Caki2 (cell line): ENCODE results near the gene PKD1. TPM values are rescaled to one million over a fixed set of nuclear protein-coding genes. Genes with fewer than 3 reads are reported as not detected.

Experiments
- DNase-seq: peaks from one replicate; pipeline ENCODE4 v3.0.0-alpha.2; 2015; ENCODE audit warnings: low read depth
- in situ Hi-C: cut with HindIII; loops from 2 replicates; pipeline ENCODE4 v1.10.0; 2016; ENCODE audit warnings: low sequenced_read_pairs, low pct_unique_long_range_greater_than_20kb, mixed read lengths
- total RNA-seq: library from RNA; depleted of rRNA; stranded (reverse); fragments of >200 nt; shearing (Covaris generic); gene quantifications from 2 replicates; pipeline ENCODE4 v1.2.3, GENCODE V29; 2014; ENCODE audit warnings: low replicate concordance

The PKD1 gene
- total RNA-seq, 1 experiment from 2014 or later = 84.9 TPM

DNA sequence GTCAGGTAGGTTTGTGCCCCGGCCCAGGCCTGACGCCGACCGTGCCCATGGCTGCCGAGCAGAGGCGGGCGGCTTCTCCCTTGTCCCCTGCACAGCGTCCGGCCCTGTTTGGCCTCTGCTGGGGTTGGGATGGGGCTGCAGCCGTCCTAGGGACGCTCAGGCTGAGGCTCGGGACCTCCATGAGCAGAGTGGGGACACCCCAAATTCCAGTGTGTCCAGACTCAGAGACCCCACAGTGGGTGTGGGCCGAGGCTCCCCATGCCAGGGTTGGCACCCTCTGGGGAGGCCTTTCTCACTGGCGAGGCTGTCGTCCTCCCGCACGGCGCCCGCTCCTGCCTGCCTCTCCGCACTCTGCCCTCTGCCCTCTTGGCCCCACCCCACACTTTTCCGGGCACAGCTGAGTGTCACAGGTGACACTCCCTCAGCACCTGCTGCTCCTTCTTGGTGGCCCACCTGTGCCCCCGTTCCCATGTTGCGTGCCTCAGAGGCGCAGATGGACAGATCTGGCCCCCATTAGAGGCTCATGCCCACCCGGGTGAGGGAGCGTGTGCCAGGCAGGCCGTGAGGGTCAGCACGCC, 36.0 kb upstream of the PKD1 start:
- in situ Hi-C loops = no loop called here
- no peak for DNase-seq

DNA sequence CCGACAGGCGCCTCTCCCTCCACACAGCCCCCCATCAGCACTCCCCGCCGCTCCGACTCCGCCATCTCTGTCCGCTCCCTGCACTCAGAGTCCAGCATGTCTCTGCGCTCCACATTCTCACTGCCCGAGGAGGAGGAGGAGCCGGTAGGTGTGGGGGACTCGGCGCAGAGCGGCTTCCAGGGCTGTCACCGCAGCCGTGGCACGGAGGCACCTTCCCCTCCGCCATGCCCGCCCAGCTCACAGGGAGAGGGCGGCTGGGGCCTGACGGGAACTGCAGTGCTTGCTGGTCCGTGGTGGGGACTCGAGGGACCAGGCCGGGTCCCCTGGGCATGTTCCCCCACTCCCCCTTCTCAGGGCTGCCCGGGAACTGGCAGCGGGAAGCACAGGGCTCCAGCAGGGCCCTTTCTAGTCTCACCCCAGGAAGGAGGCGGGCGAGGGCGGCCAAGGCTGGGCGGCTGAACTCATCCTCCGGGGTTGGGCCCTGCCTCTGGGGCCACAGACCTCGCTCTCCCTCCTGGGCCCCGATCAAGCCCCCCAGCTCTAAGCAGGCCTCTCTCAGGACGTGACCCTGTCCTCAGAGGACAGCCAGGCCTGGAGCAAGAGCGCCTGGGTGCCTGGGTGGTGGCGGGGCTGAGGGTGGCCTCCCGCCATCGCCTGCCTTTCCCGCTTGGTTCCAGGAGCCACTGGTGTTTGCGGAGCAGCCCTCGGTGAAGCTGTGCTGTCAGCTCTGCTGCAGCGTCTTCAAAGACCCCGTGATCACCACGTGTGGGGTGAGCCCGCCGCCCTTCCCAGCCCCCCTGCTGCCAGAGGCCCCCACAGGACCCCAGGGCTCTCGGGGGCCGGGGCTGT, 35.1 kb upstream of the PKD1 start:
- no peak for DNase-seq
- in situ Hi-C loops = no loop called here

DNA sequence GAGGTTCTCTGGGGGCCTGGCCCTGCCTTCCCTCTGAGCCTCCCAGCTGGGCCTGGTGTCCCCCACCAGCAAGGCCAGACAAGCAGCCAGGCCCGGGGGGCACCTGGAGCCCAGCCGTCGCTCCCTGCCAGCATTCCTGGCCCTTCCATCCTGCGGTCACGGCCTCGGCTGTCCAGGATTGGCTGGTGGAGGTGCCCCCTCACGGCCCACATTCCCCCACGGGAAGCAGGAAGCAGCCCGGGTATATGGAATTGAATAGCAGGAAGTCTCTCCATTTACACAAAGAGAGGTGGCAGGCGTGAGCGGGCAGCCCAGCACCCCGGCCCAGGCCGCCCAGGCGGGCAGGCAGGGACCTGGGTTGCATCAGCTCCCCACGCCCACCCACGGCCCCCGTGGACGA, 34.4 kb upstream of the PKD1 start:
- in situ Hi-C loops = no loop called here
- DNase-seq = no peak

DNA sequence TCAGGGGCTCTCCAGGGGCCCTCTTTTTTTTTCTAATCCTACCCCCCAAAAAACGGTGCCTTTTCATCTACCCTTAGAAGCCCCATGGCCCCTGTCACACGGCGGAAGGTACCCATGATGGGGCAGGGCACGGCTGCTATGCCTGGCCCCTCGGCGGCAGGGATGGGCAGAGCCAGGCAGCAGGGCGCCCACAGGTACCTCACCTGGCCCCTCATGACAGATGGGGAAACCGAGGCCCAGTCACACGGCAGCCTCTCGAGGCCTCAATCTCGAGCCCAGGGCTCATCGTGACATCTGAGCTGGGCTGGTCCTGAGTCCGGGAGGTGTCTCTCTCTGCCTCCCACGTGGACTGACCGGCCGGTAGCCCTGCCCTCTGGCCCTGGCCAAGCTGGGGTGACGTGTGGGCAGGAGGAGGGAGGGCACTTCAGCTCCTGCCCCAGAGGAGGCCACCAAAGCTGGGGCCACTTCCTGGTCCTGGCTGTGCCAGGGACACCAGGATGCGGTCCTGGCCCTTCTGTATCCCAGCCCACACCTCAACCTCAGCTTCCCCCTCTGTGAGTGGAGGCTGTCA, 31.5 kb upstream of the PKD1 start:
- no peak for DNase-seq
- in situ Hi-C loops = no loop called here

DNA sequence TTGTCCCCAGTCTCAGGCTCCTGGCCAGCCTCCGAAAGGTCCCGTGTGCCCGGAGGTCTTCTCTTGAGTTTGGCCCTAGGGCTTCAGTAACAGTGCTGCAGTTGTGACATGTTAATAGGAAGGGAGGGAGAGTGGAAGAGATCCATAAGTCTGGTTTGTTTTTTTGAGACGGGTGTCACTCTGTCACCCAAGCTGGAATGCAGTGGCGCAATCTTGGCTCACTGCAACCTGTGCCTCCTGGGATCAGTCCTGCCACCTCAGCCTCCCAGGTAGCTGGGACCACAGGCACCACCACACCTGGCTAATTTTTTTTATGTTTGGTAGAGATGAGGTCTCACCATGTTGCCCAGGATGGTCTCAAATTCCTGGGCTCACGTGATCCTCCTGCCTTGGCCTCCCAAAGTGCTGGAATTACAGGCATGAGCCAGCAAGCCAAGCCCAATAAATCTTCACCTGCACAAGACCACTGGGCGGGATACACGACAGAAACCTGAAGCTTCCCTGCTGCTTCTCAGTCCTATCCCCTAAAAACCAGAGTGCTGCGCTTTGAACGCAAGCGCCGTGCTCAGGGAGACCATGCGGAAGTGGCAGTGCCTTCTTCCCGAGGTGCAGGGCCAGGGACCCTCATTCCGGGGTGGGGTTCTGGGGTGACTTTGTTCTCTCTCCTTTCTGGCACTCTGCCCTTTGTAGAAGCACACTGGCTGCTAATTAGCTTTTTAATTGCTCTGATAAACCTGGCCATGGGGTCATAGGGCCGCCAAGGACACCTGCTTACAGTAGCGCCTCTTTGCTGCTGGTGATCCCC, 30.8 kb upstream of the PKD1 start:
- in situ Hi-C loops = no loop called here
- no peak for DNase-seq

DNA sequence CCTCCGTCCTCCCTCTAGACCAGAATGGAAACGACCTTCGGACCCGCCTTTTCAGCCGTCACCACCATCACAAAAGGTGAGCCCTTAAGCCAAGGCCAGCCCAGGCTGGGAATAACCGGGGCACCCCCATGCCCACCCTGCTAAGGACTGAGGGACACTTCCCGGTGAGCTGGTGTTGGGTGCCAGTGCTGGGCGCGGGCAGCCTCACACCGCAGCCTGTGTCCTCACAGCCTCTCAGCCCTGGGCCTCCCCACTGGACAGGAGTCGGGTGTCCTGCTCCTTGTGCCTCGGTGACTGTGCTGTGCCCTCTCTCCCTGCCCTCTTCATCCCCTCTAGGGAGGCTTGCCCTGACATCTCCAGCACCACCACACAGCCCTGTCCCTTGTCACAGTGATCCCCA, 30.2 kb upstream of the PKD1 start:
- DNase-seq = no peak
- in situ Hi-C loops = no loop called here

DNA sequence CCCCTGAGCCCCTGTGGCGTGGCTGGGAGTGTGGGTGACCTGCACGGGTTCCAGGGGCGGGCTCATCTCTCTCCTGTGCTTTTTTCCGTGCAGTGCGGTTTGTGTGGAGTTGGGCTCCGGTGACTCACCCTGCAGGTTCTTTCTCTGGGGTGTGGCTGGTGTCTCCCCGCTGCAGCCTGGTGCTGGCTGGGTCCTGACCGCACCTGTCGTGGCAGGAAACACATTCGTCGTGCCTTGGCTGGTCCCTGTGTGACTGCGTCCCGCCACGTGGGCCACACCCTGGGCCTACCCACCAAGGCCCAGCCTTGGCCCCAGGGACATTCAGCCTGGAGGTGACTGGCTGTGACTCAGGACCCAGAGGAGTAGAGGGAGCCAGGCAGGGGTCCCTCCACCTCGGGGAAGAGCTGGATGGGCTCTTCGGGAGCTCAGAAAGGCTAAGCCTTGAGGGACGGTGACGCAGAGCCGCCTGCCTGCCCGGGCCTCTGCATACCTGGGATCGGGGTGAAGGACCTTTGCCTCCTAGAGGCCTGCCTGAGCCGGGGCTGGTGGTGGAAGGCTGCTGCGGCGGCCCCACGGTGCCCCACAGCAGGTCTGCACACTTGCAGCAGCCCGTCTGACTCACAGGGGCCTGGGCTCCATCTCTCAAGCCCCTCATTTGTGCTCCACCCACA, 27.6 kb upstream of the PKD1 start:
- DNase-seq = peak; percentile 50
- in situ Hi-C loops = no loop called here

DNA sequence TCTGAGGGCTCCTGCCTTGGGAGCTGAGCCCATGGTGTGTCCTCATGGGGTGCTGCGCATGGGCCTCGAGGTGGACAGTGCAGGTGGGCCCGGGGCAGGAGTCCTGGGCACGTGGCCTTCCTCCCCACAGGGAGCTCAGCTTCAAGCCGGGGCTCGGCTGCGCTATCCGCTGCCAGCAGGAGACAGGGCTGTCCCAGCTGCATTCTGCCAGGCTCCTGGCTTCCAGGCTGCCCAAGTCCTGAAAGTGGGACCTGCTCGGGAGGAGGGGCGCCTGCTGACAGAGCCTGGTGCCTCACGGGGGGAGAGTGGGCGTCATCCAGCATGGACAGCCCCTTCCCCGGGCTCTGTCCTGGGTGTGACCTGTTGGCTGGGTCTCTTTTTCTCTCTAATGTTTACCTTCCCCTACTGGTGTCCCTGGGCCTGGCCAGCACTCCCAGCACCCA, 27.0 kb upstream of the PKD1 start:
- DNase-seq = no peak
- in situ Hi-C loops = no loop called here

DNA sequence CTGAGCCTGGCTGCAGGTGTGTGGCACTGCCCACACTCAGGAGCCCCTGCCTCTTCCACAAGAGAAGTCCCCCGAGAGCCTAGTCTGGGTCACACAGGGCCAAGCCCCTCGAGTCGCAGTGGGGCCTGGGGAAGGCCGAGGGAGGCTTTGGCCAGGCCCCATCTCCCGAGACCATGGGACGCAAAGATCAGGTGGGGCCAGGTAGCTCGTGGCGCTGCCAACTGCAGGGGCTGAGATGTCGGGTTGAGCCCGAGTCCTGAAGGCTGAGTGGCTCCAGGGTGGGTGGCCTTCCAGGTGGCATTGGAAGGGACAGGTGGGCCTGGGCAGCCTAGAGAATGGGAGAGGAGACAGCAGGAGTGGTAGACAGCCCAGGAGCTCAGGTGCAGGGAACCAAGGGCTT, 26.2 kb upstream of the PKD1 start:
- in situ Hi-C loops = no loop called here

DNA sequence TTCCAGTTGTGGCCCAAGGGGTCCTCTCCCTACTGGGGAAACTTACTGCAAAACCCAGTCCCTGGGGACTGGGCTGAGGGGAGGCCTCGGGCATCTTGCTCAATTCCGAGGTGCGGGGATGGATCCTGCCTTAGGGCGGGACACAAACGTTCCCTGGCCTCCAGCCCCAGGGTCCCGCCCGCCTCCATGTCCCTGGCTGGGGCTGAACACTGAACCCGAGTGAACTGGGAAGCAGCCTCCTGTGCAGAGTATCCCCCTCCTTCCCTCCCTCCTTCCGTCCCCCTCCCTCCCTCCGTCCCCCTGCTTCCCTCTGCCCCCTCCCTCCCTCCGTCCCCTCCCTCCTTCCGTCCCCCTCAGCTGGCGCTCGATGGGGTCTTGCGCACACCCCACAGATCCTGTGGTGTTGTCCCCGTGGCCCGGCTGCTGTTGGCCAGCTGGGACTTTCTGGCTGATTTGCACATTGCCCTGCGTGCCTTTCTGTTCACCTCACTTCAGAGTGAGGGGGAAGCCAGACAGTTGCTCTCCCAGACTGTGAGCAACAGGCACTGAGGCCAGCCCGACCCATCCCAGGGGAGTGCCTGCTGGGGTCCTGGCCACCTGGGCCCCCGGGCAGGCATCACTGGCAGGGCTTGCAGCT, 25.3 kb upstream of the PKD1 start:
- in situ Hi-C loops = no loop called here
- no peak for DNase-seq

More for the DNA sequence above, 26.2 kb upstream of the PKD1 start:
- DNase-seq = no peak

DNA sequence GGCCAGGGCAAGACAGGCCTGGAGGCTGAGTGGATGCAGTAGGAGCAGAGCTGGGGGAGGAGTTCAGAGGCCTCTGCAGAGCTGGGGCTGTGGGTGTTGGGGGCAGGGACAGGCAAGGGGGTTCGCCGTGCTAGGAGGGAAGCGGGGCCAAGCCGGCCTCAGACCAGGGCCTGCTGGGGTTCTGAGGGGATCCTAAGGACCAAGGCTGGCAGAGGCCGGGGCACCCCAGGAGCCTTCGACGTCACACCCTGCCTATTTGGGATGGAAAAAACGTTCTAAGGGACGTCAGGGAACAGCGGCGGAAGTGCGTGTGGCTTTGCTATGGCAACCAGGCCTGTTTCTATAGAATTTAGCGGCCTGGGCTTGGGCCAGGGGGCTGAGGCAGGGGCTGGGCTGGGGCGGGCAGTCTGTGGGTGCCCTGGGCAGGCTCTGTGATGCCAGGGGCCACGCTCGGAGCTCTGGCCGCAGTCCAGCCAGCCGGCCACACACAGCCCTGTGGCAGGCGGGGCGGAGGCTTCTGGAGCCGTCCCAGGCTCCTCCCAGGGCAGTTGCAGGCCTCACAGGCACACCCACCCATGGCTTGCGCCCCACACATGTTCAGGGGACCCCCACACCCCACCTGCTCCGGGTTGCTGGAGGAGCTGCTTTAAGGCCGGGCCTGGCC, 23.6 kb upstream of the PKD1 start:
- DNase-seq = no peak
- in situ Hi-C loops = no loop called here

DNA sequence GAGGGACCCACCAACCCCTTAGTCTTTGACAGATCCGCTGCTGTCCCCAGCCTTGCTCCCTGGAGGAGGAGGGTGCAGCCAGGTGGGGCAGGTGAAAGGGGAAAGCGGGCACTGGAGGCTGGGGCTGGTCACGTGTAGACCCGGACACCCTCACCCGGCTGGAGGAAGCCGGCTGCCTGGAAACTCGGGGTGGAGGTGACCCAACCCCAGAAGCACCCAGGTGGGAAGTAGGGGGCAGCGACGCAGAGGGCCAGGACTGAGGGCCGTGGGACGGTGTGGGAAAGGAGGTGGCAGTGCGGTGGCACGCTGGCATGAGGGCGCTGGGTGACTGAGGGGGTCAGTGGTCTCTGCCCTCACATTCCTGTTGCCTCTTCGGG, 22.6 kb upstream of the PKD1 start:
- no peak for DNase-seq
- in situ Hi-C loops = no loop called here

DNA sequence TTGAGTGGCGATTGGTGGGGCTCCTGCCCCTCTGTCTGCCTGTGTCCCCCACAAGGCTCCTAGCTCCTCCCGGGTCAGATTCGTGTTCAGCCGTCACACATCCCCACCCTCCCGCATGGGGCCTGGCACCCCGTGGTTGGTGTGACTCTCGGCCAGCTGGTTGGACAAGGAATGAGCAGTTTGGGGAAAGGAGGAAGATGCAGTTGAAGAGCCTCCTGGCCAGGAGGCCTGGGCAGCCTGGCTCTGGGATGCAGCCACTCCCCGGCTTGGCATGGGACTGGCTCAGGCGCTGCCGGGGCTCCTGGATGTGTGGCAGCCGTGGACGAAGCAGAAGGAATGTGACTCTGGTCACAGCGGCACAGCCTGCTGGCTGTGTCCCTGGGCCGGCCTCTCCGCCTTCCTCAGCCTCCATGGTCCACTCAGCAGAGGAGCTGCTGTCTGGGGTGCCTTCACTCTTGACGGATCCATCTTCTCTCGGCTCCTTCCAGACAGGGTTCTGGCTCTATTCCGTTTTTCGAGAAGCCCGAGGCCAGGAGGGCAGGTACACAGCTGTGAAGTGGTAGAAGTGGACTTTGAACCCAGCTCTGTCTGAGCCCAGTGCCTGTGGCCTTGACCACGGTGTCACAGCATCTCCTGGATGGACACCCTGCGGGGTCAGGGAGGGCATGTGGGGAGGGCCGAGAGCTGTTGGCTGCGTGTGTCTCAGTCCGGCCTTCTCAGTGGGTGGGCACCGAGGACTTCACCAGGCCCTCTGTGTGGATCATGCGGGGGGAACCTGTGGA, 22.0 kb upstream of the PKD1 start:
- in situ Hi-C loops = no loop called here

DNA sequence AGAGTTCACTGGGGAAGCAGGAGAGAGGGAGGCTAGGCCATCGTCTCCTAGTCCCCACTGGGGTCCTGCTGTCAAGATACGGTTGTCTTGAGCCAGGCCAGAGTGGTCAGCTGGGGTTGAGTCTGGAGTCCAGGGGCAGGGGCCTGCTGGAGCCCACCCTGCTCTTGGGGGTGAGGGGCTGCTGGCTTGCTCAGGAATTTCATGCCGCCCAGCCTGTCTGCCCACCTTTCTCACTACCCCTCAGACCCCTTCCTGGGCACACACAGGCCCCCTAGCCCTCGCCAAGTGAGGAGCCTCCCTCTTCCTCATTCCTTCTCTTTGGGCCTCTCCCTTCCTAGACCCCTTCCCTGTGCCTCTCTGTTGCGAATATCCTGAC, 21.1 kb upstream of the PKD1 start:
- in situ Hi-C loops = no loop called here

More for the DNA sequence above, 22.0 kb upstream of the PKD1 start:
- DNase-seq = no peak

DNA sequence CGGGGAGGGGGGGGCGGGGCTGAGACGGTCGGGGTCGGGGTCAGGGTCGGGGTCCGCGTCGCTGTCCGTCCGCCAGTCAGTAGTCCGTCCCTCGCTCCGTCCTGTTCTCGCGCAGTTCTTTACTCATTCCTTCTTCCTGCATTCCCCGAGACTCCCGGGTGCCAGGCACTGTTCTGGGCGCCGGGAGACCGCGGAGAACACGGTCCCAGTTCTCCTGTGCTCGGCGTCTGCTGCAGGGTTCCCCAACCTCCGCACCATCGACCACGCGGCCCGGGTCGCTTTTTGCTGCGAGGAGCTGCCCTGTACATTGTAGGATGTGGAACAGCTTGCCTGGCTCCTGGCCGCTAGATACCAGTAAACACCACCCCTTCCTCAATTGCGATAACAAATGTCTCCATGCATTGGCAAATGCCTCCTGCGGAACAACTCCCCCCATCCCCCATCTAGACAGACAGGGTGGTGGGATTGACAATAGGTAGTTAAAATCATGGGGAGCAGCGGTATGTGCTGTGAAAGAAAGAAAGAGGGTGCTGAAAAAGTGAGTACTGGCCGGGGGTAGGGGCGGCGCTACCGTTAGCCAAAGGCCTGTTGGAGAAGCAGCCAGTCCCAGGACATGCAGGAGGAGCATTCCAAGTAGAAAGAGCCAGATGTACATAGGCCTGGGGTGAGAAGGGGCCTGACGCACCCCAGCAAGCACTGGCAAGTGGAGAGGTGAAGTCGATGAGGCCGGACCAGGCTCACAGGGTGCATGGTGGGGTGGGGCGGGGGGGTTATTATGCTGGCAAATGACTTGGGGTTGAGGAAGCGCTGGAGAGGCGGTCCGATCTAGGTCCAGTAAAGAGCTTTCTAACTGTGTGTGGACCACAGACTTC, 20.5 kb upstream of the PKD1 start:
- no peak for DNase-seq
- in situ Hi-C loops = no loop called here

More for the DNA sequence above, 21.1 kb upstream of the PKD1 start:
- no peak for DNase-seq
